LNCAP (cell line): ENCODE data around the gene TECPR1.

Experiments used
- TF ChIP-seq, protein P1 (sequence below): fragments of 450-650 bp; IDR thresholded peaks from 2 replicates; pipeline ENCODE4 v1.5.1; 2017; ENCODE audit warnings: mild to moderate bottlenecking

TECPR1 gene

DNA sequence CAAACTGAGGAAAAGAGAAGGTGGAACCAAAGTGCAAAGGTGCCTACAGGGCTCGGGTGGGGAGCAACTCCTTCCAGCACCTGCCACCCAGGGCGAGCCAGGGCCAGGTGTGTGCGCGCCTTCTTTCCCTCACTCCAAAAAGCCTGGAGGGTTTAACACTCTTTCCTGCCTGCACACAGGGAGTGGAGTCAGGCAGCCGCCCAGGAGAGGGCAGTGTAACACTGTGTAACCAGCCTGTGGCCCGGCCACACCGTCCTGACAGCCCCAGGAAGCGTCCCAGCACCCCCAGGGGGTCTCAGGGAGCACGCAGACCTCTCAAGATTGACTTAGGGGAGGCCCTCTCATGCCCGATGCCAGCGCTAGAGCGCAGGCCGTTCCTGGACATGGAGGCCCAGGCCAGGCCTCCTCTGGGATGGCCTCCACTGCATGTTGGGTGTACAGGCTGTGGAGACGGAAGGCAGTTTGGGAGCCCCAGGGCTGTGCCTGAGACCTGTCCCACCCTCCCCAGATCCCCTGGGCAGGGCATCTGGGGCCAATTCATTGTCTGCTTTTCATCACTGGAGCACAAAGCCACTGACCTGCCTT lies 42.9 kb upstream of the TECPR1 start:
- TF ChIP-seq, protein P1, sequence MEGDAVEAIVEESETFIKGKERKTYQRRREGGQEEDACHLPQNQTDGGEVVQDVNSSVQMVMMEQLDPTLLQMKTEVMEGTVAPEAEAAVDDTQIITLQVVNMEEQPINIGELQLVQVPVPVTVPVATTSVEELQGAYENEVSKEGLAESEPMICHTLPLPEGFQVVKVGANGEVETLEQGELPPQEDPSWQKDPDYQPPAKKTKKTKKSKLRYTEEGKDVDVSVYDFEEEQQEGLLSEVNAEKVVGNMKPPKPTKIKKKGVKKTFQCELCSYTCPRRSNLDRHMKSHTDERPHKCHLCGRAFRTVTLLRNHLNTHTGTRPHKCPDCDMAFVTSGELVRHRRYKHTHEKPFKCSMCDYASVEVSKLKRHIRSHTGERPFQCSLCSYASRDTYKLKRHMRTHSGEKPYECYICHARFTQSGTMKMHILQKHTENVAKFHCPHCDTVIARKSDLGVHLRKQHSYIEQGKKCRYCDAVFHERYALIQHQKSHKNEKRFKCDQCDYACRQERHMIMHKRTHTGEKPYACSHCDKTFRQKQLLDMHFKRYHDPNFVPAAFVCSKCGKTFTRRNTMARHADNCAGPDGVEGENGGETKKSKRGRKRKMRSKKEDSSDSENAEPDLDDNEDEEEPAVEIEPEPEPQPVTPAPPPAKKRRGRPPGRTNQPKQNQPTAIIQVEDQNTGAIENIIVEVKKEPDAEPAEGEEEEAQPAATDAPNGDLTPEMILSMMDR, result peak; percentile 81

DNA sequence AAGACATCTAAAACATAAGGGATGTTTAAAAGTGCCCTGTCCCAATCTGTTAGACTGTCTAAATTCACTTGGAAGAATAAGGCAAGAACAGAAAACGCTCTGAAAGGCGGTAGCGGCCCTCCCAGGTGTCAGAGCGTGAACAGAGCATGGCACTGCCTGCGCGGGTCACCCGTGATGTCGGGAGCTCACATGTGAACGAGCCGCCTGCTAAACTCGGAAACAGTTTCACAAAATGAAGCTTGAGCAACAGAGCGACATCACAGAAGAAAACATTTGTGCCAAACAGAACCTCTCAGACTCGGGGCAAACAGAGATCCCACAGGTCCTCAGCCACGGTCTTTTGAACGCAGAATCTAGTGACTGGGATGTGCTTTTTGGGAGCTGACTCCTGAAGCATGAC lies 42.3 kb upstream of the TECPR1 start:
- TF ChIP-seq, protein P1, result no peak

DNA sequence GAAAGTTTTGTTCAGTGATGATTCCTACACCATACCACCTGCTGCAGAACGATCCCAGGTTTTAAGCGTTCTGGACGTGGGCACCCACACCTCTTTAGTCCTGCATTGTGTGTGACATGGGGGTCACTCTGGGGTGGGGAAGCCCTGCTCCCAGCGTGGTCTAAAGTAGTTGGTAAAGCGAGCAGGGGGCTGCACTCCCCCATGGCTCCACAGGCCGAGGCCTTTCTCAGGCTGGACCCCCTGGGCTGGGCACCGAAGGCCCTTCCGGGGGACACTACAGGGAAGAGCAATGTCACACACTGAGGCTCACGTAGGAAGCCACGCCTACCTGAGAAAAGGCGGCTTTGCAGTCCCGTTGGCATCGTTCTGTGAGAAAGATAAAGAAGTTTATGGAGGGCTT lies 41.7 kb upstream of the TECPR1 start:
- TF ChIP-seq, protein P1, result no peak

DNA sequence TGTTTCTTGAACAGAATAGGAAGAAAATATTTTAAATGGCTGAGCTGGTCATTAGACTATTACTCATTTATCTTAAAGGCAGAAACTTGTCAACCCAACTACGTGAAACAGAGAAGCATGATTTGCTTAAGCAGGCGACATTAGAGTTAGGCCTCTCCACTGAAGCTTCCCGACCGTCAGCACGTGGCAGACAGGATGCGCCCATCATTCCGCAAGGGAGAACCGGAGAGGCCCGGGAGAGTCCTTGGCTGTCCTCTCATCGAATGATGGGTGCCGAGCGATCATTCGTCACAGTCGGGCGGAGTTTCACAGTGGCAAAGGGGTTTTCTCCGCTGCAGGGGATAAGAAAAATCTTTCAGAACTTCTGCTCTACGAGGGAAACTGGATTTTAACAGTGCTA lies 41.2 kb upstream of the TECPR1 start:
- TF ChIP-seq, protein P1, result no peak

DNA sequence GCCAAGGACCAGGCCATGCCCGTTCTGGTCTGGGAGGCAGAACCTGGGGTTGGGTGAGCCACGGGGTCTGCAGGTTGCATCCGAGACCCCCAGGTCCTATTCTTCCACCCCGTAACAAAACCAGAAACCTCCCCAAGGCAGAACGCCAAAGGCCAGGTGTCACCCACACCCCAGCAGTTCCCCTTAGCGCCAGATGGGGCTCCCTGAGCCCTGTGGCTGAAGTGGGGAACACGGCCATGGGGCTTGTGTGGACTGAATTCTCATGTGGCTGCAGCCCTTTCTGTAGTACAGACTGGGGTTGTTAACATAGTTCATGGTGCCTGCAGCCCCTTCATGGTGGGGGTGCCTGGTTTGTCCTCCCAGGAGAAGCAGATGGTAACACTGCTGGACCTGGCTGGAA lies 39.7 kb upstream of the TECPR1 start:
- TF ChIP-seq, protein P1, result no peak

DNA sequence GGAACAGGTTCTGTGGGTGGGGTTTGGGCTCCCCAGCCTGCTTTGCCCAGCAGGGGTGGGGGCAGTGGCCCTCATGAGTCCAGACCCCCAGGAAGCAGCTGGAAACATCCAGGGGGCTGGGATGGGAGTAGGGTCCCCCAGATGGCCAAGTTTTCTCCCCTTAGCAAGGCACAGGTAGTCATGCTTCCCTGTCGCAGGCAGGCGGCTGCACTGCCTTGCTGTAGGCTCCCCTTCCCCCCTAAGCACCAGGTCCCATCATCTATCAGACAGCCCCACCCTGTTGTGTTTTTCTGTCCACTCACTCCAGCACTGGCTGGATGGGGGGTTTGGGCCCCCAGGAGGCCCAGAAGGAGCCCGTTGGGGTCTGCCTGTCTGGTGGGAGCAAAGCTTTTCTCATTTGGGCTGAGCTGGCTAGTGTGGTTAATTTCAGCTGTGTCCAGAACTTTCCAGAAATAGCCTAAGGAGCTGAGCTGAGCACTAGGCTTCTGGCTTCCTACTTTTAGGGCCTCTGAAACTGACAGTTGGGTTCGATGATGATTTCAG lies 37.4 kb upstream of the TECPR1 start:
- TF ChIP-seq, protein P1, result no peak

DNA sequence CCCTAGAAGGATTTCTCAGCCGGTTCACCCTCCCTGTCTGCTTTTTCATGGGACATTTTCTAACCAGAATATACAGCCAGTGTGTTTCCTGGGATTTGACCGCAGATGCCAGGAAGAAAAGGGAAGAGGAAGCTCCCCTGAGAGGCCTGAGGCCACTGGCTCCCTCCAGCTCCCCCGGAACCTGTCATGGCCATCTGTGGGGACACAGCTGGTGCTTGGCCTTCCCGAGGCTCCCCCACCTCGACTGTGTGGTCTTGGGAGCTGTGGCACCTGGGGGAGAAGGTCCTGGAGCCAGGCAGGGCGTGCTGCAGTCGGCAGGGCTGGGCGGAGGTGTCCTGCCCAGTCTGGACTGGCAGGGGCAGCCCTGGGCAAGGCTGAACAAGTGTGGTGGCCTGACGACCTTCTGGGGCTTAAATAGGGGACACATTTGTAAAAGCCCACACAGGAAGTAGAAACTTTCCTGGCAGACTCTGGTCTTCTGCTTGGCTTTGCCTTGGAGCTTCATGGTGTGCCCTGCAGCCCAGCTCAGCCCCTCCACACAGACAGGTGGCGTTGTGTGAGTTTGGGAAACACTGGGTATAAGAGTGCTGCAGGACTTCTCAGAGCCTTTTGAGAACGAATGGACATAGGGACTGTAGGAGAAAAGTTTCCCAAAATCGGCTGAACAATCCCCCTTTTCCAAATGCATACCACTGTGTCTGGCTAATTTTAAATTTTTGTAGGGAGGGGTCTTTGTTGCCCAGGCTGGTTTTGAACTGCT lies 36.2 kb upstream of the TECPR1 start:
- TF ChIP-seq, protein P1, result no peak
